CD14-positive monocyte (primary cell): Measurements from ENCODE around the gene NAA10. TPM values are rescaled to one million over a fixed set of nuclear protein-coding genes. Genes with fewer than 3 reads are reported as not detected.

ENCODE experiments used
- DNase-seq, 3 donors: peaks; one replicate each; pipeline ENCODE4 v3.0.0-alpha.2; 2011 to 2022
- H2AFZ ChIP-seq: 2 replicates; pipeline ENCODE4 v1.6.0; 2012; ENCODE audit warnings: mild to moderate bottlenecking, low read depth, low read length, inconsistent platforms; ENCODE audit not compliant: insufficient read depth, poor library complexity, severe bottlenecking
- H3K27ac ChIP-seq, 2 donors: 1 replicate in 1 of 2; 2 replicates in 1 of 2; pipeline ENCODE4 v1.5.1; 2012 to 2013; ENCODE audit warnings: low read length in 2 of 2, control low read depth in 1 of 2, inconsistent platforms in 1 of 2, low read depth in 1 of 2, mild to moderate bottlenecking in 1 of 2
- H3K27me3 ChIP-seq, 2 donors: one replicate each; pipeline versions ENCODE4 v1.6.0 to v1.6.1; 2011 to 2013; ENCODE audit warnings: low read length in 2 of 2; ENCODE audit not compliant: control insufficient read depth in 2 of 2, insufficient read depth in 2 of 2
- H3K36me3 ChIP-seq, 2 donors: replicated peaks in 1 of 2; 1 replicate in 1 of 2; 2 replicates in 1 of 2; pipeline versions ENCODE4 v1.5.1 to v1.6.1; 2012 to 2013; ENCODE audit warnings: low read length in 2 of 2, control low read depth in 1 of 2, inconsistent platforms in 1 of 2, mild to moderate bottlenecking in 1 of 2; ENCODE audit not compliant: insufficient read depth in 2 of 2, control insufficient read depth in 1 of 2
- H3K4me1 ChIP-seq, 2 donors: 1 replicate in 1 of 2; 2 replicates in 1 of 2; pipeline versions ENCODE4 v1.5.1 to v1.6.1; 2012 to 2013; ENCODE audit warnings: low read length in 2 of 2, control low read depth in 1 of 2, inconsistent platforms in 1 of 2, mild to moderate bottlenecking in 1 of 2, moderate library complexity in 1 of 2; ENCODE audit not compliant: insufficient read depth in 2 of 2, control insufficient read depth in 1 of 2
- H3K4me2 ChIP-seq: replicated peaks from 2 replicates; pipeline ENCODE3; 2012; ENCODE audit warnings: low read length, moderate library complexity, mild to moderate bottlenecking; ENCODE audit not compliant: poor library complexity, severe bottlenecking; ENCODE audit errors: extremely low read depth
- H3K4me3 ChIP-seq, 3 experiments: fragments of 200-600 bp in 1 of 3; sonication (generic) in 1 of 3; replicated peaks in 1 of 3; 1 replicate in 2 of 3; 2 replicates in 1 of 3; pipeline ENCODE4 v1.5.1; 2011 to 2013; ENCODE audit warnings: low read length in 3 of 3, mild to moderate bottlenecking in 3 of 3, control low read depth in 2 of 3, low read depth in 2 of 3, inconsistent platforms in 1 of 3, moderate library complexity in 1 of 3
- H3K79me2 ChIP-seq: 2 replicates; pipeline ENCODE4 v1.6.0; 2012; ENCODE audit warnings: mild to moderate bottlenecking, control low read depth, inconsistent platforms, low read length, moderate library complexity; ENCODE audit not compliant: insufficient read depth
- H3K9ac ChIP-seq: 2 replicates; pipeline ENCODE4 v1.6.0; 2017; ENCODE audit warnings: low read length, mild to moderate bottlenecking; ENCODE audit not compliant: insufficient read depth, poor library complexity, severe bottlenecking
- H3K9me3 ChIP-seq, 2 donors: replicated peaks in 1 of 2; 1 replicate in 1 of 2; 2 replicates in 1 of 2; pipeline versions ENCODE4 v1.5.1 to v1.6.1; 2012 to 2013; ENCODE audit warnings: low read length in 2 of 2, control low read depth in 1 of 2; ENCODE audit not compliant: control insufficient read depth in 1 of 2, insufficient read depth in 1 of 2
- H4K20me1 ChIP-seq: 2 replicates; pipeline ENCODE4 v1.6.0; 2012; ENCODE audit warnings: mild to moderate bottlenecking, low read length, control low read depth, moderate library complexity; ENCODE audit not compliant: insufficient read depth
- H3K27ac Mint-ChIP-seq, 7 donors: one replicate each; pipeline ENCODE4 v1.8.0; 2020; ENCODE audit warnings: mild to moderate bottlenecking in 7 of 7, mixed read lengths in 7 of 7, moderate library complexity in 6 of 7, inconsistent platforms in 2 of 7
- H3K27me3 Mint-ChIP-seq, 3 donors: one replicate each; pipeline ENCODE4 v1.8.0; 2021 to 2022; ENCODE audit warnings: low read depth in 3 of 3, mild to moderate bottlenecking in 3 of 3, mixed read lengths in 3 of 3, moderate library complexity in 3 of 3, inconsistent platforms in 1 of 3
- H3K36me3 Mint-ChIP-seq, 2 donors: one replicate each; pipeline ENCODE4 v1.8.0; 2020; ENCODE audit warnings: mixed read lengths in 2 of 2, inconsistent platforms in 1 of 2, mild to moderate bottlenecking in 1 of 2
- H3K4me1 Mint-ChIP-seq: one replicate; pipeline ENCODE4 v1.8.0; 2020; ENCODE audit warnings: mild to moderate bottlenecking, mixed read lengths
- H3K4me3 Mint-ChIP-seq, 2 donors: one replicate each; pipeline ENCODE4 v1.8.0; 2020; ENCODE audit warnings: mild to moderate bottlenecking in 2 of 2, mixed read lengths in 2 of 2, moderate library complexity in 1 of 2
- H3K9me3 Mint-ChIP-seq, 7 donors: one replicate each; pipeline ENCODE4 v1.8.0; 2020 to 2022; ENCODE audit warnings: mixed read lengths in 7 of 7, mild to moderate bottlenecking in 6 of 7, moderate library complexity in 6 of 7, inconsistent platforms in 2 of 7
- WGBS: methylation state at CpG from one replicate; pipeline ENCODE4 v1.1.5; 2013; ENCODE audit warnings: missing lambda C conversion rate; ENCODE audit not compliant: insufficient coverage; 5-methylcytosine and 5-hydroxymethylcytosine counted together
- intact Hi-C, 2 donors: fragments of 100-400 bp; cut with micrococcal nuclease; formaldehyde crosslinking; loops; one replicate each; pipeline versions ENCODE4 v1.15.0 to v1.15.1; 2023
- polyA minus RNA-seq: library from RNA; depleted of rRNA, polyadenylated mRNA; stranded (reverse); fragments of >200 nt; gene quantifications from 2 replicates; pipeline ENCODE4 v1.2.3, GENCODE V29; 2012
- polyA plus RNA-seq, 3 donors: library from polyadenylated mRNA; depleted of rRNA in 1 of 3; unstranded in 2 of 3; stranded (reverse) in 1 of 3; fragments of 300-500 nt in 2 of 3; fragments of >200 nt in 1 of 3; fragmentation: Illumina TruSeq in 2 of 3; gene quantifications; 1 replicate in 2 of 3; 2 replicates in 1 of 3; pipeline ENCODE4 v1.2.3, GENCODE V29; 2012 to 2021
- total RNA-seq, 12 experiments: library from RNA in 1 of 12; stranded (reverse) in 1 of 12; fragments of 120-200 nt in 1 of 12; gene quantifications; one replicate each; pipeline ENCODE4 v1.2.4 and lab custom pipeline; 2013 to 2026; ENCODE audit warnings: mixed read lengths in 6 of 12, inconsistent platforms in 1 of 12
- TF ChIP-seq, protein P1 (sequence below): fragments of 200-600 bp; IDR thresholded peaks from one replicate; pipeline ENCODE4 v1.8.0; 2022; ENCODE audit warnings: antibody characterized with exemption, mild to moderate bottlenecking

Gene NAA10
- 46.2 TPM for total RNA-seq (2013)
- polyA plus RNA-seq (100 to 1,000 TPM in 1 of 3 donors, 10 to 100 TPM in 2; 46.7 to 109 (median 47.9) TPM), polyA minus RNA-seq (23.3 and 38.6 TPM in 2 replicates), total RNA-seq (lab: John Stamatoyannopoulos, UW) (2.1 to 15.7 (median 8.7) reads per million in 11 experiments)

DNA sequence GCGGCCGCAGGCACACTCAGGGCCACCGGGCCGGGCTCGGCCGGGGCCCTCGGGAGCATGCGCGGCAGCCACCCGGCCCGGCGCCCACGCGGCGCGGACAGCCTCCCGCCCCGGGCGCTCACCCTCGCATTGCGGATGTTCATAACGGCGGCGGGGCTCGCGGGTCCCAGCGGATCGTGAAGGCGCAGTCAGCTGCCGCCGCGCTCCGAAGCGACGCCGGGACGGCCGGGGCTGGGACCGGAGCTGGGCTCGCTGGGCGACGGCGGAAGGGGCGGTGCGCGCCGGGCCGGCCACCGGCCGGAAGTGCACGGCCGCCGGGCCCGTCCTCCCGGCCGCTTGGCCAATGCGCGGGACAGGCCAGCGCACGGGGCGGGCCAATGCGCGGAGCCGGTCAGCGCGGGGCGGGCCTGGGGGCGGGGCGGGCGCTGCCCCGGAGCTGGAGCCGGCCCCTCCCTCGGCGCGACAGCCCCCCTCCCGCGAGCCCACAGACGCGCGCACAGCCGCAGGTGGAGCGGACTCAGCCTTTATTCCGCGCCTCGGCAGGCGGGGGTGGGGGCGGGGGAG is at the start of gene NAA10:
Gene NAA10 (minus strand): TSS at position 276 of the 564 bp plus-strand sequence. CDS start 133 bp downstream, at position 143.
- H3K36me3 ChIP-seq = peaks cover 38 to 50% of the 10 kb centered on the region in 2 donors

DNA sequence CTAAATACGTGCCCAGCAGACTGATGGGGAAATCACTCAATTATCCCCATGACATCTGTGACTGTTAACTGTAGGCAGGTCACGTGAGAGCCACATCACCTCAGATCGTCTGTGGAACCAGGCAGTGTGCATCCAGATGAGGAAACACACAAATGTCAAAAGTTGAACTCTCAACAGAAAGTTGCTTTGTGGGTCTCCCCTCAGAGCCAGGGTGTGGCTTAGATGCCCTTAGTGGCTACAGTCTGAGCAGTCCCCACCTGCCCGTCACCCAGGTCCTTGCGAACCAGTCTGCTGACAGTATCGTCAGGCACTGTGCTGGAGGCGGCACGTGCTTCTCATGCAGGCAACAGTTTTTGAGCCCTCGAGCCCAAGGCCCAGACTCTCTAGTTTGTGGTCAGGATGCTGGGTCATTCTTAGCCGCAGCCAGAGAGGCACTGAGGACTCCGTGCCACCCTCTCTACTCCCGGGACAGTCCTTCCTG is 48.5 kb upstream of the NAA10 start:
- Histone ChIP-seq H4K20me1 (peaks cover 24% of the 10 kb centered on the region), H3K4me3 (no peak overlapping the region), H3K36me3 (no peaks in the 10 kb centered on the region), H3K9me3 (no peaks in the 10 kb centered on the region), H3K4me1 (peaks cover 58 to 61% of the 10 kb centered on the region in 2 donors), H3K9ac (peak overlapping the region; percentile 45), H3K4me2 (no peak overlapping the region), H3K27me3 (no peaks in the 10 kb centered on the region), H2AFZ (no peak overlapping the region), H3K27ac (peak overlapping the region; percentile 88 to 92), H3K79me2 (no peaks in the 10 kb centered on the region)
- DNase-seq = peak; percentile 85 to 96 (median 92)
- Mint-ChIP-seq H3K9me3 (peaks cover 0 to 22% (median 0%) of the 10 kb centered on the region in 7 donors), H3K36me3 (peaks cover 5 to 6% of the 10 kb centered on the region in 2 donors), H3K4me3 (peak overlapping the region in 1 of 2 donors; percentile 47), H3K4me1 (peaks cover 55% of the 10 kb centered on the region), H3K27me3 (peaks cover 0 to 69% (median 2%) of the 10 kb centered on the region in 3 donors), H3K27ac (peak overlapping the region; percentile 89 to 99 (median 96))
- intact Hi-C loops = no loop called here
- TF ChIP-seq, protein P1, sequence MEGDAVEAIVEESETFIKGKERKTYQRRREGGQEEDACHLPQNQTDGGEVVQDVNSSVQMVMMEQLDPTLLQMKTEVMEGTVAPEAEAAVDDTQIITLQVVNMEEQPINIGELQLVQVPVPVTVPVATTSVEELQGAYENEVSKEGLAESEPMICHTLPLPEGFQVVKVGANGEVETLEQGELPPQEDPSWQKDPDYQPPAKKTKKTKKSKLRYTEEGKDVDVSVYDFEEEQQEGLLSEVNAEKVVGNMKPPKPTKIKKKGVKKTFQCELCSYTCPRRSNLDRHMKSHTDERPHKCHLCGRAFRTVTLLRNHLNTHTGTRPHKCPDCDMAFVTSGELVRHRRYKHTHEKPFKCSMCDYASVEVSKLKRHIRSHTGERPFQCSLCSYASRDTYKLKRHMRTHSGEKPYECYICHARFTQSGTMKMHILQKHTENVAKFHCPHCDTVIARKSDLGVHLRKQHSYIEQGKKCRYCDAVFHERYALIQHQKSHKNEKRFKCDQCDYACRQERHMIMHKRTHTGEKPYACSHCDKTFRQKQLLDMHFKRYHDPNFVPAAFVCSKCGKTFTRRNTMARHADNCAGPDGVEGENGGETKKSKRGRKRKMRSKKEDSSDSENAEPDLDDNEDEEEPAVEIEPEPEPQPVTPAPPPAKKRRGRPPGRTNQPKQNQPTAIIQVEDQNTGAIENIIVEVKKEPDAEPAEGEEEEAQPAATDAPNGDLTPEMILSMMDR = no peak
- 5% methylated on average over 5 of the region's 12 CpGs for WGBS

More for the DNA sequence above, at the start of gene NAA10:
- Histone ChIP-seq H3K27me3 (peaks cover 0 to 3% of the 10 kb centered on the region in 2 donors), H3K4me1 (peaks cover 20 to 25% of the 10 kb centered on the region in 2 donors), H3K9ac (peak within 1 kb of the TSS; percentile 45), H3K27ac (peak within 1 kb of the TSS in 1 of 2 donors; percentile 48), H2AFZ (peak within 1 kb of the TSS; percentile 46), H3K9me3 (no peaks in the 10 kb centered on the region), H3K4me2 (peak within 1 kb of the TSS; percentile 94), H3K4me3 (peak within 1 kb of the TSS; percentile 65 to 85 (median 66)), H4K20me1 (peaks cover 74% of the 10 kb centered on the region), H3K79me2 (peaks cover 38% of the 10 kb centered on the region)
- H3K4me1 Mint-ChIP-seq = peaks cover 16% of the 10 kb centered on the region
- intact Hi-C loops = no loop called here
- H3K9me3 Mint-ChIP-seq = peaks cover 0 to 11% (median 2%) of the 10 kb centered on the region in 7 donors
- H3K27me3 Mint-ChIP-seq = peaks cover 0 to 54% (median 2%) of the 10 kb centered on the region in 3 donors
- TF ChIP-seq, protein P1 = no peak
- H3K4me3 Mint-ChIP-seq = peak within 1 kb of the TSS; percentile 79 to 88
- peak within 1 kb of the TSS; percentile 11 to 84 (median 61) for H3K27ac Mint-ChIP-seq
- peaks cover 25 to 45% of the 10 kb centered on the region in 2 donors for H3K36me3 Mint-ChIP-seq
- WGBS = under 1% methylated on average over 65 of the region's 87 CpGs
- peak; percentile 47 to 66 (median 60) for DNase-seq
